Measurements from ENCODE around the gene LPCAT1.
"Not testable (repeated sequence)": the region's sequence is repeated elsewhere in the genome, so short reads cannot be mapped to it uniquely, and the experiment has no call there.

LPCAT1 gene

GRCh38 chr5:1523793-1524480, at the start of gene LPCAT1:
TSS of gene LPCAT1 (minus strand) at chr5:1523960. CDS start at chr5:1523844, 116 bp downstream.
- ATAC-seq: peak; percentile 82
- TF ChIP-seq GLIS3 (CRISPR knock-in tag; IDR thresholded peaks at IDR 0.05) (no peak), OSR1 (CRISPR knock-in tag; IDR thresholded peaks at IDR 0.05) (no peak), ZFP3 (CRISPR knock-in tag; IDR thresholded peaks at IDR 0.05) (peak; percentile 81)

DNA sequence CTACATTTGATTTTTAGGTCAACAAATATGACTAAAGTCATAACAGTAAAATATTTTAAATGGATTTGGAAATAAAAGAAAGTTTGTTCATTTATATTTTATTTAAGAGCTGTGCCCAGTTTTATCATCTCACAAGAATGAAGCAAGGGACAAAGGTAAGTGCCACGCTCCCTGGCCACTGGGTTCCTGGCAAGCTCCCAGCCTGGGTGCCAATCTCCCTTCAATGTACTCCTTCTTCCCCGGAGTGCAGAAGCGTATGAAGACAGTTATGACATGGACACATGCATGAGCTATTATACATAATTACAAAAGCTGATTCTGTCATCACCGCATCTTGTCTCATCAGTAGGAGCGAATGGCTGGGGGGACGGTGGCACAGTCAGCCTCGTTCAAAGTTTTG, 48.1 kb upstream of the LPCAT1 start:
- ATAC-seq: not testable (repeated sequence)

- ATAC-seq: no peak
- TF ChIP-seq PATZ1 (CRISPR knock-in tag; IDR thresholded peaks at IDR 0.05; ENCODE audit: borderline replicate concordance): no peak
- TF ChIP-seq GLIS3 (CRISPR knock-in tag; IDR thresholded peaks at IDR 0.05): no peak
- TF ChIP-seq PPARA (CRISPR knock-in tag; IDR thresholded peaks at IDR 0.05; ENCODE audit: borderline replicate concordance): no peak
- no peak for TF ChIP-seq CSDC2 (CRISPR knock-in tag; IDR thresholded peaks at IDR 0.05)
- no peak for TF ChIP-seq TOX (CRISPR knock-in tag; IDR thresholded peaks at IDR 0.05; ENCODE audit: borderline replicate concordance)
- no peak for TF ChIP-seq TSHZ2 (CRISPR knock-in tag; IDR thresholded peaks at IDR 0.05)
- no peak for TF ChIP-seq OSR1 (CRISPR knock-in tag; IDR thresholded peaks at IDR 0.05)
- no peak for TF ChIP-seq SNAI2 (CRISPR knock-in tag; IDR thresholded peaks at IDR 0.05)
- TF ChIP-seq ZFP3 (CRISPR knock-in tag; IDR thresholded peaks at IDR 0.05): no peak
- TF ChIP-seq TCF4 (CRISPR knock-in tag; IDR thresholded peaks at IDR 0.05; ENCODE audit: borderline replicate concordance): no peak
- TF ChIP-seq POU6F1 (CRISPR knock-in tag; IDR thresholded peaks at IDR 0.05; ENCODE audit: borderline replicate concordance, low read depth): no peak
- TF ChIP-seq ISL1 (CRISPR knock-in tag; IDR thresholded peaks at IDR 0.05): no peak
These were observed 47.2 kb upstream of the LPCAT1 start for GRCh38 chr5:1570975-1571374.

GRCh38 chr5:1568201-1568979, 44.6 kb upstream of the LPCAT1 start:
- TF ChIP-seq RARB (CRISPR knock-in tag; IDR thresholded peaks at IDR 0.05) (no peak), ISL1 (CRISPR knock-in tag; IDR thresholded peaks at IDR 0.05) (0 out of 2 replicates have a peak, but pooled peaks have one; percentile 6), PATZ1 (CRISPR knock-in tag; IDR thresholded peaks at IDR 0.05; ENCODE audit: borderline replicate concordance) (no peak), OSR1 (CRISPR knock-in tag; IDR thresholded peaks at IDR 0.05) (0 out of 2 replicates have a peak, but pooled peaks have one; percentile 24), CSDC2 (CRISPR knock-in tag; IDR thresholded peaks at IDR 0.05) (peak; percentile 95), TCF4 (CRISPR knock-in tag; IDR thresholded peaks at IDR 0.05; ENCODE audit: borderline replicate concordance) (no peak), TSHZ2 (CRISPR knock-in tag; IDR thresholded peaks at IDR 0.05) (no peak), TOX (CRISPR knock-in tag; IDR thresholded peaks at IDR 0.05; ENCODE audit: borderline replicate concordance) (no peak)
- peak; percentile 76 for ATAC-seq

- not testable (repeated sequence) for ATAC-seq
These were observed 43.9 kb upstream of the LPCAT1 start for GRCh38 chr5:1567527-1568200.
